Measurements from ENCODE around the gene PSMG3.

The PSMG3 gene

DNA sequence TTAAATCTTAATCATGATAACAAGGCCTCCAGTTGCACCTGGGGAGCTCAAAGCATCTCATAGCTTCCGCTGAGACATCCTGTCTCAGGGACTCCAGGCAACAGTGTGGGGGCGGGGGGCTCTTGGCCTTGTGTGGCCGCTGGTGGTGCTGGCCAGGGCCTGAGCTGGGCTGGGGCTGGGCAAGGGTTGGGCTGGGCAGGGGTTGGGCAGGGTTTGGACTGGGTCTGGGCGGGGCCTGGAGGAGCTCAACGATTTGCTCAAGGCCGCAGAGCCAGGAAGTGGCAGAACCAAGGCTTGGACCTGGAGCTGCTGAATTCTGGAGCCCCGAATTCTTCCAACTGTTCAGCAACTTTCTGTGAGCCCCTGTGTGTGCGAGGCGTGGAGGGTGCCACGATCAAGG lies 37.9 kb upstream of the PSMG3 start:
- H3K4me1 ChIP-seq: peaks cover 68% of the 10 kb centered on the region
- no peaks in the 10 kb centered on the region for H3K9me3 ChIP-seq
- TF ChIP-seq Cebpa-rat (IDR thresholded peaks at IDR 0.05): no peak
- H4K20me1 ChIP-seq: no peaks in the 10 kb centered on the region
- H3K27me3 ChIP-seq: no peaks in the 10 kb centered on the region
- H3K9ac ChIP-seq: no peak overlapping the region
- H3K4me3 ChIP-seq: no peak overlapping the region
- no peak overlapping the region for H3K27ac ChIP-seq
- H3K4me2 ChIP-seq: peak overlapping the region; percentile 53; the same call in 1 of the 2 replicates
- no peaks in the 10 kb centered on the region for H3K36me3 ChIP-seq

DNA sequence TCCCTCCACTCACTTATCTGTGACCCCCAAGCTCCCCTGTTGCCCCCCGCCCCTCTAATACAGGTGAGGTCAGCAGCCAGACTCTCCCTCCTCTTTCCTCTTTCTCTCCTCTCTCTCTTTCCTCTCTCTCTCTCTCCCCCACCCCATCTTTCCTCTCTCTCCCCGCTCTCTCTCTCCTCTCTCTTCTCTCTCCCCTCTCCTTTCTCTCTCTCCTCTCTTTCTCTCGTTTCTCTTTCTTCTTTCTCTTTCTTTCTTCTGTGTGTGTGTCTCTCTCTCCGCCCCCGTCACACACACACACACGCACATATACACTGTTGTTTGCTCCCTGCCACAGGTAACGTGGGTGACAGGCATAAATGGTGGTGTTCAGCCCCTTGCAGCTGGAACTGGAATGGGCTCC lies 37.2 kb upstream of the PSMG3 start:
- no peak for TF ChIP-seq Cebpa-rat (IDR thresholded peaks at IDR 0.05)
- peaks cover 68% of the 10 kb centered on the region for H3K4me1 ChIP-seq
- H3K4me3 ChIP-seq: no peak overlapping the region
- H3K27me3 ChIP-seq: no peaks in the 10 kb centered on the region
- no peaks in the 10 kb centered on the region for H4K20me1 ChIP-seq
- H3K9ac ChIP-seq: no peak overlapping the region
- no peaks in the 10 kb centered on the region for H3K9me3 ChIP-seq
- H3K27ac ChIP-seq: no peak overlapping the region
- H3K4me2 ChIP-seq: peak overlapping the region; percentile 53; the same call in 1 of the 2 replicates
- H3K36me3 ChIP-seq: no peaks in the 10 kb centered on the region

DNA sequence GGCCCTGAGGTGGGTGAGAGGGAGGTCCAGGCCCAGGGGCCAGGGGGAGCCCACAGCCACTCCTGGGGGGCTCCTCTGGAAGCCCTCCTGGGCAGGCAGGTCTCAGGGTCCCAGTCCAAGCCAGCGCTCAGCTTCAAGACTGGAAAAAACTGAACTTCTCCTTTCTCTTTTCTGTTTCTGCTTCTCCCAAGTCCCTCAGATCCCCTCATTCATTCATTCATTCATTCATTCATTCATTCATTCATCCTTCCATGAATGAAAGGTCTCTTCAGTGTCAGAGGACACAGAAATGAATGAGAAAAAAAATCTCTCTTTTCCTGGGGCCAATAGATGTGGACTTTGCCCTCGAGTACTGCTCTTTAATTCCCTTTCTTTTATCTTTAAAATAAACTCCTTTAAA lies 34.6 kb upstream of the PSMG3 start:
- H4K20me1 ChIP-seq: no peaks in the 10 kb centered on the region
- no peaks in the 10 kb centered on the region for H3K27me3 ChIP-seq
- H3K36me3 ChIP-seq: no peaks in the 10 kb centered on the region
- peak overlapping the region; percentile 82 for H3K4me2 ChIP-seq
- no peak for TF ChIP-seq Cebpa-rat (IDR thresholded peaks at IDR 0.05)
- H3K9ac ChIP-seq: peak overlapping the region; percentile 57
- H3K4me3 ChIP-seq: 0 out of 2 replicates have a peak overlapping the region, but pooled peaks have one; percentile 18
- peaks cover 71% of the 10 kb centered on the region for H3K4me1 ChIP-seq
- H3K9me3 ChIP-seq: no peaks in the 10 kb centered on the region
- peak overlapping the region; percentile 40; the same call in 1 of the 2 replicates for H3K27ac ChIP-seq

DNA sequence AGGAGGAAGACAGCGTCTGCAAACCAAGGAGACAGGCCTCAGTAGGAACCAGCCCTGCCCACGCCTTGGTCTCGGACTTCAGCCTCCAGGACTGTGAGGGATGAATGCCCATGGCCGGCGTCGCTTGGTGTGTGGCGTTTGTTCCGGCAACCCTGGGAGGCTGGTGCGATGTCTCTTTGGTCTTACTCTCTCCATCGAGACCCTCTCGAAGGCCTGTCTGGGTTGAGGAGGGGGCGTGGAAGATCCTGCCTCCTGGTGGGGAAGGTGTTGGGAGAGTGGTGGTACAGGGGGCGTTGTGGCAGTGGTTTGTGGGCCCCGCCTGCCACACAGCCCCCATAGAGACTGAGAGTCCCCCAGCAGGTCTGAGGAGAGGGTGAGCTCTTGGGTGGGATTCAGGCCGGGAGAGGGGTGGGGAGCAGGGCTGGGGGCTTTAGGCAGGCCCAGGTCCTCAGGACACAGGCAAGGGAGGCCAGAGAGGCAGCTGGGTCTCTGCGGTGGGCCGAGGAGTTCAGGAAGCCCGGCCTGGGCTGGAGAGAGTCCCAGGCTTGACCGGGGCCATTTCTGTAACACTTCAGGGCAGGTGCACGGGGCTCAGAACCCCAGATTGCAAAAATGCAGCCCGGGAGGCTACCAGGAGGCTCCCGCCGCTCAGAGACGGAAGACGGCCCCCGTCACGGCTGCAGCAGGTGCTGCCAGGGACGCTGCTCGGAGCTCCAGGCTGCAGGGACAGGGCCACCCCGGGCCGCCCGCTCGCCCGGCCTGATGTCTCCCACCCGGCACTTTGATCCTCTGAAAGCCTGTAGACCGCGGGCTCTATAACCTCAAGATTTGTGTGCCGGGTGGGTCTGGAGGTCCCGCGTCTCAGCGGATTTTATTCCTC lies 33.8 kb upstream of the PSMG3 start:
- Histone ChIP-seq H3K27me3 (no peaks in the 10 kb centered on the region), H3K4me2 (peak overlapping the region; percentile 82), H3K9ac (peak overlapping the region; percentile 57; the same call in 1 of the 2 replicates), H4K20me1 (no peaks in the 10 kb centered on the region), H3K4me3 (no peak overlapping the region), H3K4me1 (peaks cover 63% of the 10 kb centered on the region), H3K27ac (peak overlapping the region; percentile 40; the same call in 1 of the 2 replicates), H3K9me3 (no peaks in the 10 kb centered on the region), H3K36me3 (no peaks in the 10 kb centered on the region)
- no peak for TF ChIP-seq Cebpa-rat (IDR thresholded peaks at IDR 0.05)

DNA sequence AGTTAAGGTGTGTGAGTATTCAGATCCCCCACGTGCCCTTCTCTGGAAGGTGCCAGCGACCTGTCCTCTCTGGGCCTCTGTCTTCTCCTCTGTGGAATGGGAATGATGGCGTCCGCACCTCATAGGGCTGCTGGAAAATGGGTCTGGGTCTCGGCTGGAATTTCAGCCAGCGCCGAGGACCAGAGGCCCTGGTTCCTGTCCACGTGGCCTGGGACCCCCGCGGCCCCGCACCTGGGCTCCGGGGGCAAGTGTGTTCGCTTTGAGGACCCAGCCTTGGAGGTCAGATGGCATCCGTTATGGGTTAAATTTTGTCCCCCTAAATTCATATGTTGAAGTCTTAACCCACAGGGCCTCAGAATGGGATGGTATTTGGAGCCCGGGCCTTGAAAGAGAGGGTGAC lies 32.6 kb upstream of the PSMG3 start:
- Histone ChIP-seq H3K27me3 (no peaks in the 10 kb centered on the region), H3K9me3 (no peaks in the 10 kb centered on the region), H3K36me3 (no peaks in the 10 kb centered on the region), H3K4me1 (peaks cover 51% of the 10 kb centered on the region), H3K9ac (no peak overlapping the region), H3K4me2 (no peak overlapping the region), H3K4me3 (no peak overlapping the region), H3K27ac (no peak overlapping the region), H4K20me1 (no peaks in the 10 kb centered on the region)
- TF ChIP-seq Cebpa-rat (IDR thresholded peaks at IDR 0.05): no peak

DNA sequence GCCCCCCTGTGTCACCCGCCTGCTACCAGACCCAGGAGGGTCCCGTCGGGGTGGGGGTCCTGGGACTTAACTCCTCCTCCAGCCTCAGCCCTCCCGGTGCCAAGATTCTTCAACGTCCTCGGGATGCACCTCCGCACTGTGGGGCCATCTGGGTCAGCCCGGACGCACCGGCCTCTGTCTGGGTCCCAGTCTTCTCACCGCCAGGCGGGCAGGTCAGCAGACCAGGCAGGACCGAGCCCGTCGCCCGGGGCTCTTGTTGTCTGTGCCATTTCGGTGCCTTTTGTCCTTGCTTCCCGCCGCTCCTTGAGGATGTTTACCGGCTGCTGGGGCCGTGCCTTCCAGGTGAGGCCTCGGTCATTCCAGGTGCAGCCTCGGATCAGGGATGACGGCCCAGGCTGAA lies 32.1 kb upstream of the PSMG3 start:
- peaks cover 47% of the 10 kb centered on the region for H3K4me1 ChIP-seq
- no peak overlapping the region for H3K4me2 ChIP-seq
- H3K36me3 ChIP-seq: no peaks in the 10 kb centered on the region
- no peak overlapping the region for H3K27ac ChIP-seq
- H3K27me3 ChIP-seq: no peaks in the 10 kb centered on the region
- no peaks in the 10 kb centered on the region for H3K9me3 ChIP-seq
- H4K20me1 ChIP-seq: no peaks in the 10 kb centered on the region
- no peak overlapping the region for H3K4me3 ChIP-seq
- TF ChIP-seq Cebpa-rat (IDR thresholded peaks at IDR 0.05): no peak
- H3K9ac ChIP-seq: no peak overlapping the region

DNA sequence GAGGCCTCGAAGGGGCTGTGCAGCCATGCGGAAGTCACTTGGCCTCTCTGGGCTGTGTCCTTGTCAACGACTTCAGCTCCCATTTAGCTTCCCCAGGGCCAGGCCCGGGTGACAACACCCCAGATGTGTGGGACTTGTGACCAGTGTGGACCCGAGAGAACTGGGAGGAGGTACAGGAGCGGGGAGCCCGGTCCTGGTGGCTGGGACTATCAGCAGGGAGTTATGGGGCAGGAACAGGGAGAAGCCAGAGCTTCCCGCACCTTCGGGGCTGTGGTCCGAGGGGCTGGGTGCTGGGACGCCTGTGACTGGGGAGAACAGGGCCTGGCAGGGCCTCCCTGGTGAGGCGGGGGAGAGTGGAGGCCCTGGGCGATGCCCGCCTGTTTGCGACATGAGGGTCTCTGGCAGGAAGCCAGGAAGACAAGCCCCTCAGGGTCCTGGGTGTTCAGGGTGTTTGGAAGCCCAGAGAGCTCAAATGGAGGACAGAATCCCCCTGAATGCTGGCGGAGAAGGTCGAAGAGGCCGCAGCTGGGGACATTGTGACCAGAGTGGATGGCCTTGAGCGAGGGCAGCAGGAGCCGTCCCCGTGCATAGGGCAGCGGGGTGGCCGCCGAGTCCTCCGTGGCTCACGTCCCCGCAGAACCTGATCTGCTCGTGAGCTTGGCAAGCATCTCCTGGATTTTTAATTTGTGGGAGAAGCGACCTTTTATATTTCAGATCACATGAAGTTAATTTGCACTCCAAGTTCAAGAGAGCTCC lies 30.0 kb upstream of the PSMG3 start:
- TF ChIP-seq Cebpa-rat (IDR thresholded peaks at IDR 0.05): no peak
- no peak overlapping the region for H3K9ac ChIP-seq
- no peaks in the 10 kb centered on the region for H3K9me3 ChIP-seq
- H3K4me1 ChIP-seq: peaks cover 31% of the 10 kb centered on the region
- H3K27ac ChIP-seq: peak overlapping the region; percentile 16; the same call in 1 of the 2 replicates
- no peaks in the 10 kb centered on the region for H3K36me3 ChIP-seq
- no peaks in the 10 kb centered on the region for H3K27me3 ChIP-seq
- H3K4me2 ChIP-seq: no peak overlapping the region
- H3K4me3 ChIP-seq: no peak overlapping the region
- H4K20me1 ChIP-seq: no peaks in the 10 kb centered on the region

DNA sequence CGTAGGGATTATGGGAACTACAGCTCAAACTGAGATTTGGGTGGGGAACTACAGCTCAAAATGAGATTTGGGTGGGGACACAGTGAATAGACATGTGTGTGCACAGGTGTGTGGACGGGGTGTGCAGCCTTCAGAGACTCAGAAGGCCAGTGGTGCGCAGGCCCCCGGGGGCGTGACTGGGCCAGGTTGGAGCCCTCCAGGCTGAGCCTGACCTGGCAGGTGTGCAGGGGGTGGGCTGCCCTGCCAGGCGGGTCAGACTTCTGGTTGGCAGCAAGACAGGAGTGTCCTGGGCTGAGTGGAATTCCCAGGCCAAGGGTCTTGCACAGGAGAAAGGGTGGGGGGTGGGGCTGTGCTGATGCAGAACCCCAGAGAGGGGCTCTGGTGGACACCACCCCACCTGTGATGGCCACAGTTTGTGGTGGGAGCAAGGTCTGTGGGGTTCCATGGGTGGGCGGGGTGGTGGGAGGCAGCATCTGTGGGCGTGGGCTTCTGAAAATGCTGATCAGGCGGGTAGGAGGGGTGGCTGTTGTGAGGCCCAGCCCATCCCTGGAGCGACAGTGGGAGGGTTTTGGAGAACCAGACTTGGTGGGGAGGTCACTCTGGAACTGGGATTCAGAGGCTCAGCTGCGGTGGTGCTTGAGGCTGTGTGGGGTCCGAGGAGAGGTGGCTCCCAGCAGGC lies 29.3 kb upstream of the PSMG3 start:
- Histone ChIP-seq H3K4me2 (no peak overlapping the region), H3K4me3 (no peak overlapping the region), H3K27ac (no peak overlapping the region), H3K27me3 (no peaks in the 10 kb centered on the region), H3K4me1 (peaks cover 24% of the 10 kb centered on the region), H4K20me1 (no peaks in the 10 kb centered on the region), H3K9ac (no peak overlapping the region), H3K9me3 (no peaks in the 10 kb centered on the region), H3K36me3 (no peaks in the 10 kb centered on the region)
- no peak for TF ChIP-seq Cebpa-rat (IDR thresholded peaks at IDR 0.05)

DNA sequence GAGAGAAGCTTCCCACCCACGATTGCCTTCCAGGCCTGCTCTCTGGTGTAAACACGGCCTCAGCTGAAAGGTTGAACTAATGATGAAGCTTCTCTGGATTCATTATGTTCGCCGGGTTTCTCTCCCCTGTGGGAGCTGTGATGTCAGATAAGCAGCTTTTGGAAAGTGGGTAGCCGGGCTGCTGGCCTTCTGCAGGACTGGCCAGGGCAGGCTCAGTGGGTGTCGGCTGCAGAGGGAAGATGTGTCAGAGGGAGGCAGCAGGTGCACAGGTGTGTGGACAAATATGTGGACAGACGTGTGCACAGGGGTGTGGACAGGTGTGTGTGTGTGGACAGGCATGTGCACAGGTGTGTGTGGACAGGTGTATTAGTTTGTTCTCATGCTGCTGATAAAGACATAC lies 28.5 kb upstream of the PSMG3 start:
- Histone ChIP-seq H3K4me1 (peaks cover 19% of the 10 kb centered on the region), H3K4me3 (no peak overlapping the region), H3K36me3 (no peaks in the 10 kb centered on the region), H3K27me3 (no peaks in the 10 kb centered on the region), H3K27ac (no peak overlapping the region), H3K4me2 (no peak overlapping the region), H3K9me3 (no peaks in the 10 kb centered on the region), H4K20me1 (no peaks in the 10 kb centered on the region), H3K9ac (no peak overlapping the region)
- no peak for TF ChIP-seq Cebpa-rat (IDR thresholded peaks at IDR 0.05)

Data from BLaER1 (cell line).